HG03565 (cell line): Measurements from ENCODE around the gene NCOA1.

Experiments
- ATAC-seq: cut with Tn5 transposase; IDR thresholded peaks from one replicate; pipeline ENCODE4 v1.9.1; 2021; ENCODE audit warnings: mild to moderate bottlenecking, moderate library complexity; ENCODE audit not compliant: unreplicated experiment

NCOA1 gene

GRCh38 chr2:24725956-24726355 is 234.9 kb downstream of the NCOA1 start:
- ATAC-seq = no peak

DNA sequence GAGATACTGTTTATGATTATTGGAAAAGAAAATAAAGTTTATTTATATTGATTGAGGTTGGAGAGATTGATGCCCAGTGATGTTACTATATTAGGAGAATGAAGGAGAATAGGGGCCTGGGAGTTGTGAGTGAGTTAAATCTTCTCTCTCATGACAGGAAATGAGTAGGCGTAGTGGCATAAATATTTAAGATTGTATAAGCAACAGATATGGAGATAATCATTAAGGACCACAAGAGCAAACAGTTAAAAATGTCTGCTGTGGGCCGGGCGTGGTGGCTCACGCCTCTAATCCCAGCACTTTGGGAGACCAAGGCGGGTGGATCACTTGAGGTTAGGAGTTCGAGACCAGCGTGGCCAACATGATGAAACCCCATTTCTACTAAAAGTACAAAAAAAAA is 239.4 kb downstream of the NCOA1 start:
- ATAC-seq = no peak

DNA sequence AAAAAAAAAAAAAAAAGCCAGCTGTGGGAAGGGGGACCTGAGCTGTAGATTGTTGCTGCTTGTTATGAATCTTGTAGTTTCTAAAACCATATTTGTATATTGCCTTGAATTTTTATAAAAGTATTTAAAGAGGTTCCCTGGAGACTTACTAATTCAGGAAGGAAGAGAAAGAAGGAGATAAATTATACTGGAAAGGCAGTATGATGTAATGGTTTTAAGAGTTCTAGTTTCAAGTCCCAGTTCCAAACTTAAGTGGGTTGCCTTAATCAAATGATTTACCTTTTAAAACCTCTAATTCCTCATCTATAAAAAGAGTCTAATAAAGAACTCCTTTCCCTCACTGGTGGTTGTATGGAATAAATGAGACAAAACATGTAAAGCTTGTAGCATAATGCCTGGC is 240.0 kb downstream of the NCOA1 start:
- ATAC-seq = no peak

- no peak for ATAC-seq
Measured at GRCh38 chr2:24731923-24732322, 240.9 kb downstream of the NCOA1 start.

GRCh38 chr2:24734741-24735140 is 243.7 kb downstream of the NCOA1 start:
- no peak for ATAC-seq

- ATAC-seq = no peak
Measured at GRCh38 chr2:24739354-24740025, 248.4 kb downstream of the NCOA1 start.

DNA sequence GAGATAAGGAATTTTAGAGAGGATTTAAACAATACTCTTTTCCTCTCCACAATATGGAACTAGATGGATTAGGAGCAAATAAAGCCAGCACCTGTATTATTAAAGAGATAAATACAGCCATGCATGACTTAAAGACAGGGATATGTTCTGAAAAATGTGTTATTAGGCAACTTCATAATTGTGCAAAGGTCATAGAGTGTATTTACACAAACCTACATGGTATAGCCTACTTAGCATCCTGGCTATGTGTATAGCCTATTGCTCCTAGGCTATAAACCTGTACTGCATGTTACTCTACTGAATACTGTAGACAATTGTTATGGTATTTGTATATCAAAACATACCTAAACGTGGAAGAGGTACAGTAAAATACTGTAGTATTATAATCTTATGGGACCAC is 249.1 kb downstream of the NCOA1 start:
- ATAC-seq = no peak

- no peak for ATAC-seq
Measured at GRCh38 chr2:24742730-24743129, 251.7 kb downstream of the NCOA1 start.

GRCh38 chr2:24743924-24744323 is 252.9 kb downstream of the NCOA1 start:
- ATAC-seq = no peak

DNA sequence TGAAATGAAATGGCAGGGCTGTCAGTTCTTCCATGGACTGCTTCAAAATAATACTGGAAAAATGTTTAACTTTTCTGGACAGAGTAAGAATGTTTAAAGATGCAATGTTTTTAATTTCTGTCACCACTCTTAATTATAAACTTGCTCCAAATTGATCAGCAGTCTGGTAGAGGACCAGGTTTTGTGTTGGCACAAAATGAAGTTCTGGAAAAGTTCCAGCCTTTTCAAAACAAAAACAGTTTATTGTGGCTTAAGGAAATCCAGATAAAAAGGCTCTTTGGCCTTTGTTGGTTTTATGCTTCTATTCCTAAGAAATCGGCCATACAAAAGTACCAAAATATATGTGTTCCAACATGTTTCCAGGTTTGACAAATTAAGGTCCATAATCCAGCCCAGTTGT is 253.3 kb downstream of the NCOA1 start:
- no peak for ATAC-seq

DNA sequence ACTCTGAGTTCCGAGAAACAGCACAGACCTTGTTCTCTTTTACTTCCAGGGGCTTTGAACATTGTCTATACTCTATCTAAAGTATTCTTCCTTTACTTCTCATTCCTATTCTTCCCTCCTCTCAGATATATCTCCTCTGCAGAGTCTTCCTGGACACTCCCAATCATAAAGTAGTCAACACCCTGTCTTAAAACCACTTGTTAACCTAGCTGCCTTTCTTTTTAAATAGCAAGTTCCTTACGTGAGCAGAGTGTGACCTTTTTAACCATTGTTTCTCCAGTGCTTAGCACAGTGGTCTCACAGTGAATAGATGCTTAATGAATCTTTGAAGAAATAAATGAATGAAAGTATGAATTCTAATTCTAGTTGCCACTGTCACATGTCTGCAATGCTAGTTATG is 254.8 kb downstream of the NCOA1 start:
- ATAC-seq = no peak

DNA sequence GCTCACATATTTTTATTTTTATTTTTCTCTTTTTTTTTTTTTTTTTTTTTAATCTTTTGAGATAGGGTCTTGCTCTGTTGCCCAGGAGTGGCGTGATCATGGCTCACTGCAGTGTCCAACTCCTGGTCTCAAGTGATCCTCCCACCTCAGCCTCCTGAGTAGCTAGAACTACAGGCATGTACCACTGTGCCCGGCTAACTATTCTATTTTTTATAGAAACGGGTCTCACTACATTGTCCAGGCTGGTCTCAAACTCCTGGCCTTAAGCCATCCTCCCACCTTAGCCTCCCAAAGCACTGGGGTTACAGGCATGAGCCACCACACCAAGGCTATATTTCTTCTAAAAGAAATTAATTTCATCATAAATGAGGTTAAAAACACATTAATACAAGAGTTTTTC is 256.2 kb downstream of the NCOA1 start:
- no peak for ATAC-seq

DNA sequence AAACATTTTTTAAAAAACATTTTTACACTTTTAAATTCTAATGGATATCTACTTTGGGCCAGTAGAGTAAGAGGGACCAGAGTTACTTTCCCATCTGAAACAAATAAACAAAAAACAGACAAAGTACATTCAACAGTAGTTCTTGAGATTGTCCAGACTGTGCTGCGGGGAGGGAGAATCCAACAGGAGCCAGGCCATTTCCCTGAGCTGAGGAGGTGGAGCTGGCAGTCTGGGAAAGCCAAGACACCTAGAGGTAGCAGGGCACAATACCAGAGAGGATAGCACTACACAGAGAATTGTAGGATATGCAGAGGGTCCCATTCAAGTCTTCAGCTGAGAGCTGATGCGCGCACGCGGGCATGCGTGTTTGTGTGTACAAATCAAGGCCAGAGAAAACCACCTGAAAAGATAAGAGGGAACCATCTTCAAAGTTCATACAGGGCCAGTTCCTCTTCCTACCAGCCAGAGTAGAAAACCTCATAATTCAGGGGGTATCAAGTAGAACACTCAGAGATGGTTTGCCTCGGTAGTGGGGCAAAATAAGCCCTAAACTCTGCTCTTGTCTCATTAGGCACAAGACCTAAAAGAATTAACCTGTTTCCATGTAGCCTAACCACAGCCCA is 258.1 kb downstream of the NCOA1 start:
- ATAC-seq = no peak

DNA sequence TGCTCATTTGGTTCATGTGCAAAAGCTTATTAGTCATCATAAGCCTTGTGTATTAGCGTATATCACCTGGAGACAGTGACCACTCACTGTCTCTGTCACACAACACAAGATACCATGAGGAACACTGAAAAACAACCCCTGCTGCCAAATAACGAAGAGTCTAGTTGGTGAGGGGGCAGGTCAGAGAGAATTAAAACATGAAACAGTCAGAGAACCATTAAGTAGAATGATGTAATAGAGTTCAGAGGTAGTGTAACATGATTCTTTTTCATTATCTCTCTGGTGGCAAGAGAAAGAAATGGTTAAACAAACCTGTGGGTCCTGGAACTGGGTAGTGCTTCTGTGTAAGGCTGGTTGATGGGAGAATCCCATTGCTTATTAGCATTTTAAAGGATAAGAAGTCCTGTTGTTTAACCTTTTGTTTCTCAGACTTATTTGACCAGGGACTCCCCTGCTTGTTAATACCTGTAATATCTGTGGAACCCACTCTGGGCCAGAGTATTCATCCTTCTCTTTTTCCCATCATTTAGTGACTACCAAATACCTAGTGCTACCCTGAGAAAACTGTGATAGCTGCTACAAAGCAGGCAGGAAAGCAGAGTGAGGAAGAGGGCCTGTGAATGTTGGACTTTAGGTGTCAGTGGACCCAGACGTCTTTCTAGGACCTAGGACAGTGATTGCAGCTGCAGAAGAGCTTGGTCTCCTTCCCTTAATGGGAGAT is 264.1 kb downstream of the NCOA1 start:
- no peak for ATAC-seq

GRCh38 chr2:24756789-24757188 is 265.7 kb downstream of the NCOA1 start:
- no peak for ATAC-seq

DNA sequence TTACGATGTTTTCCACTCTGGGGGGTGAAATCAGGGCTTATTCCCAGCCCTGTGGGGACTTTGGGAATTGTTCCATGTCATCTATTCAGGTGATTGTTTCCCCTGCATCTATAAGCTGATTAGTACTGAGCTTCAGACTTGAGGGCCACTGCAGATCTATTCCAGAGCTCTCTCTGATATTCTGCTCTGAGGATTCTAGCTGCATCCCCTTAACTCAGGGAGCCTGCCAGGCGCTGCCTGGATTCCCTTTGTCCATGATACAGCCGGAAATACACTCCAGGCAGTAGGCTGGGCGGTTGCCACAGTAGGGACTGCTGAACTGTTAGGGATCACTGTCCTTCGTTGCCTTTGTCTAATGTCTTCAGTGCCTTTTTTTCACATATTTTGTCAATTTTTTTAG is 270.8 kb downstream of the NCOA1 start:
- no peak for ATAC-seq

- ATAC-seq = no peak
Measured at GRCh38 chr2:24762518-24762917, 271.5 kb downstream of the NCOA1 start.

DNA sequence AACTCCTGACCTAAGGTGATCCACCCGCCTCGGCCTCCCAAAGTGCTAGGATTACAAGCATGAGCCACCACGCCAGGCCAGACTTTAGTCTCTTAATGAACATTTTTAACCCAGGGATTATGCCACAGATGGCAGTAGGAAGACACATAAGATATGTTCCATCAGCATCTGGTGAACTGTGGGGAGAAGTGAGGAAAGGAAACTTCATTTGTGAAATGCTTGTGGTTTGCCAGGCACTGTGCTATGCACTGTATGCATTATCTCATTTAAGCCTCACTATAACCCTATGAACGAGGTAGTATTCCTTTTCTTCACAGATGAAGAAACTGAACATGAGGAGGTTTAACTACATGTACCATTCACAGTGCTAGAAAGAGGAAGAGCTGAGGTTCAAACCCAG is 272.8 kb downstream of the NCOA1 start:
- no peak for ATAC-seq

- no peak for ATAC-seq
Measured at GRCh38 chr2:24766609-24767008, 275.6 kb downstream of the NCOA1 start.

DNA sequence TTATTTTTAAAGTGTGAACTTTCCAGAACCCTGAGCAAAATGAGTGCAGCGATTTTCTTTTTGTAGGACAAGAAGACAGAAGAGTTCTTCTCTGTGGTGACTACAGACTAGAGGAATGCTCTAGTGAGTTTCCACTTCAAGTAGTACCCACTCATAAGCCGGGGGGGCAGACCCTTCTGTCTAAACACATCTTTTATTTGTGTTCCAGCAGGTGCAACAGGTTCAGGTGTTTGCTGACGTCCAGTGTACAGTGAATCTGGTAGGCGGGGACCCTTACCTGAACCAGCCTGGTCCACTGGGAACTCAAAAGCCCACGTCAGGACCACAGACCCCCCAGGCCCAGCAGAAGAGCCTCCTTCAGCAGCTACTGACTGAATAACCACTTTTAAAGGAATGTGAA is 277.0 kb downstream of the NCOA1 start:
- no peak for ATAC-seq

GRCh38 chr2:24768601-24769000 is 277.5 kb downstream of the NCOA1 start:
- ATAC-seq = no peak

GRCh38 chr2:24771061-24771460 is 280.0 kb downstream of the NCOA1 start:
- ATAC-seq = no peak
